Neural progenitor cell (in vitro differentiated cells): ENCODE measurements around the gene FOXN3.

ENCODE experiments used
- CTCF ChIP-seq: fragments of 200-600 bp; sonication (generic); IDR thresholded peaks from 2 replicates; pipeline ENCODE4 v1.5.1; 2017; ENCODE audit warnings: antibody characterized with exemption, mild to moderate bottlenecking
- EZH2 ChIP-seq: fragments of 200-600 bp; sonication (generic); IDR thresholded peaks from 2 replicates; pipeline ENCODE4 v1.6.1; 2017; ENCODE audit warnings: antibody characterized with exemption, mild to moderate bottlenecking, moderate library complexity
- EZH2phosphoT487 ChIP-seq: fragments of 200-600 bp; sonication (generic); IDR thresholded peaks from 2 replicates; pipeline ENCODE4 v1.6.1; 2017; ENCODE audit warnings: antibody characterized with exemption

- TF ChIP-seq CTCF (no peak), EZH2phosphoT487 (no peak), EZH2 (no peak)
Observed at GRCh38 chr14:89303456-89304435, 113.3 kb downstream of the FOXN3 start.
